OCI-LY7 (cell line): ENCODE data around the gene PAN2.

ENCODE experiments used
- CTCF ChIP-seq: fragments of 200-600 bp; sonication (generic); conservative IDR thresholded peaks from 2 replicates; pipeline ENCODE4 v1.5.1; 2014; ENCODE audit warnings: mild to moderate bottlenecking, antibody characterized with exemption, low read length, moderate library complexity, mixed read lengths
- EZH2phosphoT487 ChIP-seq: fragments of 200-600 bp; sonication (generic); IDR thresholded peaks from 2 replicates; pipeline ENCODE4 v1.6.1; 2018; ENCODE audit warnings: low read depth, borderline replicate concordance, mild to moderate bottlenecking, mixed run types, antibody characterized with exemption, low read length, moderate library complexity, mixed read lengths

- TF ChIP-seq EZH2phosphoT487 (no peak), CTCF (peak; percentile 58)
Observed at GRCh38 chr12:56377310-56377988, 43.6 kb upstream of the PAN2 start.
